Endothelial cell (in vitro differentiated cells): ENCODE measurements around the gene C1orf35. TPM values are rescaled to one million over a fixed set of nuclear protein-coding genes. Genes with fewer than 3 reads are reported as not detected.

Experiments
- DNase-seq: peaks from one replicate; pipeline ENCODE4 v3.0.0; 2021; ENCODE audit warnings: low spot score
- H3K27ac Mint-ChIP-seq: one replicate; pipeline ENCODE4 v1.8.0; 2021; ENCODE audit warnings: mixed read lengths, inconsistent platforms; ENCODE audit not compliant: unreplicated experiment
- H3K27me3 Mint-ChIP-seq: one replicate; pipeline ENCODE4 v1.8.0; 2021; ENCODE audit warnings: mild to moderate bottlenecking, moderate library complexity, mixed read lengths, inconsistent platforms; ENCODE audit not compliant: unreplicated experiment
- H3K36me3 Mint-ChIP-seq: one replicate; pipeline ENCODE4 v1.8.0; 2021; ENCODE audit warnings: mild to moderate bottlenecking, low read depth, mixed read lengths, inconsistent platforms; ENCODE audit not compliant: unreplicated experiment
- H3K4me1 Mint-ChIP-seq: one replicate; pipeline ENCODE4 v1.8.0; 2021; ENCODE audit warnings: mild to moderate bottlenecking, mixed read lengths, inconsistent platforms; ENCODE audit not compliant: unreplicated experiment
- H3K4me3 Mint-ChIP-seq: one replicate; pipeline ENCODE4 v1.8.0; 2021; ENCODE audit warnings: mild to moderate bottlenecking, mixed read lengths, inconsistent platforms; ENCODE audit not compliant: unreplicated experiment
- H3K9me3 Mint-ChIP-seq: one replicate; pipeline ENCODE4 v1.8.0; 2021; ENCODE audit warnings: mixed read lengths, inconsistent platforms; ENCODE audit not compliant: unreplicated experiment
- total RNA-seq: library from RNA; stranded (reverse); fragmentation: NEBNext Ultra II Directional; extraction: Animal tissue kit (Norgen Biotek cat#: 25700); gene quantifications from one replicate; pipeline ENCODE4 v1.2.1, GENCODE V29; 2021; ENCODE audit not compliant: unreplicated experiment
- TF ChIP-seq, protein P1 (sequence below): fragments of 200-600 bp; sonication (generic); IDR thresholded peaks from one replicate; pipeline ENCODE4 v1.5.0; 2021; ENCODE audit warnings: antibody characterized with exemption; ENCODE audit not compliant: unreplicated experiment

C1orf35 gene
- total RNA-seq, 1 donor from 2014 or later = 23.2 TPM

DNA sequence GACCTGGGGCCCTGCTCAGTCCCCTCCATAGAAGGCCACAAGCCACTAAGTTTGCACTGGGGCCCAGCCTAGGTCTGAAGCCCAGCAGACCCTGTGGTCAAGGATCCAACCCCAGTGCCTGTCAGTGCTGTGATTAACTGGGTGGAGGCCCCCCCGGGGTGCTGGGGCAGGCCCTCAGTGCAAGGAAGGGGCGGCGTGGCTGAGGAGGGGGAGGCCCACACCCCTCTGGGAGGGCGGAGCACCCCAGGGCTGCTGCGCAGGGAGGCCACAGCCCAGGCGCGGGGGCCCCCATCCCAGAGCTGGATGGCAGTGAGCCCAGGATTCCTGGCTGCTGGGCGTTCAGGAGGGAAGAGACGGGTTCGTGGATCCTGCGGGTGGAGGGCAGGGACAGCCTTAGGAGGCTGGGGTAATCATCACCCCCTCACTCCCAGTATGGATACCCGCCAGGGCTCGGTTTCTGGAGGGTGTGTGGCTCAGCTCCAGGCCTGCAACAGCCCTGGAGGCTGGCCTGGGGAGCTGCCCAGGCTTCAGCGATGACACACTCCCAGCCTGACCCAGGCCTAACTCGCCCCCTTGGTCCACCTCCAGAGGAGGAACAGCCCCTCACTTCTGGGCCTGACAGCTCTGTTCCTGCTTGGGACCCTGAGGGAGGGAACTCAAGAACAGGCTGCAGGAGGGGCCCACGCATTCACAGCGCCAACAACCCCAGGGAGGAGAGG is 47.5 kb upstream of the C1orf35 start:
- Mint-ChIP-seq H3K4me3 (no peak overlapping the region), H3K9me3 (no peaks in the 10 kb centered on the region), H3K27ac (no peak overlapping the region), H3K4me1 (no peaks in the 10 kb centered on the region), H3K27me3 (peaks cover 7% of the 10 kb centered on the region), H3K36me3 (no peaks in the 10 kb centered on the region)
- TF ChIP-seq, protein P1, sequence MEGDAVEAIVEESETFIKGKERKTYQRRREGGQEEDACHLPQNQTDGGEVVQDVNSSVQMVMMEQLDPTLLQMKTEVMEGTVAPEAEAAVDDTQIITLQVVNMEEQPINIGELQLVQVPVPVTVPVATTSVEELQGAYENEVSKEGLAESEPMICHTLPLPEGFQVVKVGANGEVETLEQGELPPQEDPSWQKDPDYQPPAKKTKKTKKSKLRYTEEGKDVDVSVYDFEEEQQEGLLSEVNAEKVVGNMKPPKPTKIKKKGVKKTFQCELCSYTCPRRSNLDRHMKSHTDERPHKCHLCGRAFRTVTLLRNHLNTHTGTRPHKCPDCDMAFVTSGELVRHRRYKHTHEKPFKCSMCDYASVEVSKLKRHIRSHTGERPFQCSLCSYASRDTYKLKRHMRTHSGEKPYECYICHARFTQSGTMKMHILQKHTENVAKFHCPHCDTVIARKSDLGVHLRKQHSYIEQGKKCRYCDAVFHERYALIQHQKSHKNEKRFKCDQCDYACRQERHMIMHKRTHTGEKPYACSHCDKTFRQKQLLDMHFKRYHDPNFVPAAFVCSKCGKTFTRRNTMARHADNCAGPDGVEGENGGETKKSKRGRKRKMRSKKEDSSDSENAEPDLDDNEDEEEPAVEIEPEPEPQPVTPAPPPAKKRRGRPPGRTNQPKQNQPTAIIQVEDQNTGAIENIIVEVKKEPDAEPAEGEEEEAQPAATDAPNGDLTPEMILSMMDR = no peak
- no peak for DNase-seq

DNA sequence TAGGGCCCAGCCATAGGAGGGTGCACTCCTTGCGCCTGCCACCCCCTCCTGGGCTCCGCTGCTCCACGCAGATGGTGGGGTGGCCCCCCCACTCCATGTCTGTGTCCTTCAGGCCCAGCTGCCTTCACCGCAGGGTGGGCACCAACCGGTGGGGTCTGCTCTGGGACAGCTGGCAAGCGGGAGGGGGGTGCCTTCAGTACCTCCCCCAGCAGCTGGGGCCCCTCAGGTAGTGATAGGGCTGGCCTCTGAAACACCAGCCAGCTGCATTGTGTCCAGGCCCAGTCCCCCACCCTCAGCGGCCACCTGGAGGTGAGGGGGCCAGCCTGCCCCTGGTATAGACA is 47.0 kb upstream of the C1orf35 start:
- Mint-ChIP-seq H3K36me3 (no peaks in the 10 kb centered on the region), H3K4me3 (no peak overlapping the region), H3K4me1 (no peaks in the 10 kb centered on the region), H3K9me3 (no peaks in the 10 kb centered on the region), H3K27me3 (peaks cover 7% of the 10 kb centered on the region), H3K27ac (no peak overlapping the region)
- DNase-seq = no peak
- TF ChIP-seq, protein P1 = no peak

DNA sequence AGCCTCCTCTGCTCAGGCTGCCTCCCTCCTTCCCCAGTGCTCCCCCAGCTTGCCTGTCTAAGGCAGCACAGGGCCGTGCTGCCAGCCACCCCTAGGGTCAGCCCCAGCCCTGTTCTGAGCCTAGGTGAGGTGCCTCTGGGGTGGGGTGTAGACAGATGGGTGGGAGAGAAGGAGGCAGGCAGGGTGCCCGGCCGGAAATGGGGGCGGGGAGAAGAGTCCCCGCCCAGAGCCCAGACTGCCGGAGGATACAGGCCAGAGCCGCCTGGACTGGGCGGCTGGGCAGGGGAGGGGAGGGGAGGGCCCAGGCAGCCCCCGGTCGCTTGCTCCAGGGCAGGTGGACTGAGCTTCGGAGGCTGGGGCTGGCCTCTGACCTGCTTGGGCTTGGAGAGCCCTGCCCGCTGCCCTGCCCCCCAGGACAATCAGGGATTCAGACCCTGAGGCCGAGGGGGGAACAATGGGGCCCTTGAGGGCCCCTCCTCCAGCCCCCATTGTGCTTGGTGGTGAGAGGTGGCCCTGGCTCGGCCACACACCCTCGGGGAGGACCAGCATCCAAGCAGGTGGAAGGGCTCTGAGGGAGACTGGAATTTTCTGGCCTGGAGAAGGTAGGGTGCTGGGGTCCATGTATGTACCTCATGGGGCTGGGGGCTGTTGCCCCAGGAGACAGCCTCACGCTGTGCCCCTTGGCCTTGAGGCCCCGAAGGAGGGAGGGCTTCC is 46.4 kb upstream of the C1orf35 start, which contains the start of gene GJC2:
Gene GJC2, plus strand, starts transcription at position 525 of the 714 bp plus-strand sequence. CDS start 7,829 bp downstream, outside the sequence.
- Mint-ChIP-seq H3K9me3 (no peaks in the 10 kb centered on the region), H3K36me3 (no peaks in the 10 kb centered on the region), H3K27ac (peak within 1 kb of the TSS; percentile 42), H3K4me3 (no peak within 1 kb of the TSS), H3K27me3 (peaks cover 4% of the 10 kb centered on the region), H3K4me1 (no peaks in the 10 kb centered on the region)
- DNase-seq = no peak
- TF ChIP-seq, protein P1 = no peak

DNA sequence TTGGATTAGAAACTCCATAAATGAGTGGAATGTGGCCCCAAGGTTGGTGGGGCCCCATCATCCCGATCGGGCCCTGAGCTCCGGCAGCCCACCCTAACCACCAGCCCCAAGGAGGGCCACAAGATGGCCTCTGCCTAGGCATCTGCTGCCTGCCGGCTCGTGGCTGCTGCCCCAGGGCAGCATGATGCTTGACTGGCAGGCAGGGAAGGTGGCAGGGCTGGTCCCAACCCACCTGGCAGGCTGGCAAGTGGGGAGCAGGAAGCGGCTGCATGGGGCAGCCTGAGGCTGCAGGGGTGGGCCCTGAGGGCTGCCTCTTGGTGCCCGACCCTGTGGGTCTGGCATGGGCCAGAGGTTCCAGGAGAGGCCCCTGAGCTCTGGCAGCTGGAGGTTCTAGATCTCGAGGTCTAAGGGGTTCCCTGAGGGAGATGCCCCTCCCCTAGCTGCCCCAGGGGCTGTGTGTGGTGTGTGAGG is 45.8 kb upstream of the C1orf35 start:
- no peaks in the 10 kb centered on the region for H3K36me3 Mint-ChIP-seq
- peaks cover under 1% of the 10 kb centered on the region for H3K4me1 Mint-ChIP-seq
- no peak overlapping the region for H3K4me3 Mint-ChIP-seq
- DNase-seq = no peak
- peaks cover under 1% of the 10 kb centered on the region for H3K27me3 Mint-ChIP-seq
- H3K9me3 Mint-ChIP-seq = no peaks in the 10 kb centered on the region
- TF ChIP-seq, protein P1 = no peak
- peak overlapping the region; percentile 42 for H3K27ac Mint-ChIP-seq
